HEK293 (cell line): ENCODE data around the gene IGFL1.

ENCODE experiments used
- SP2 ChIP-seq: fragments of 450-650 bp; formaldehyde crosslinking; IDR thresholded peaks from 2 replicates; pipeline ENCODE4 v1.5.1; 2016; ENCODE audit warnings: missing biosample characterization, missing genetic modification characterization
- ZNF121 ChIP-seq: fragments of 450-650 bp; formaldehyde crosslinking; IDR thresholded peaks from 2 replicates; pipeline ENCODE4 v1.5.1; 2016; ENCODE audit warnings: missing biosample characterization, missing genetic modification characterization
- ZNF558 ChIP-seq: fragments of 450-650 bp; formaldehyde crosslinking; IDR thresholded peaks from 2 replicates; pipeline ENCODE4 v1.5.1; 2016; ENCODE audit warnings: missing biosample characterization, missing genetic modification characterization
- TF ChIP-seq, protein P1 (sequence below): fragments of 450-650 bp; formaldehyde crosslinking; IDR thresholded peaks from 2 replicates; pipeline ENCODE4 v1.5.1; 2016; ENCODE audit warnings: missing biosample characterization, missing genetic modification characterization, borderline replicate concordance
- TF ChIP-seq, protein P2 (sequence below): fragments of 450-650 bp; formaldehyde crosslinking; IDR thresholded peaks from 2 replicates; pipeline ENCODE4 v1.5.1; 2016; ENCODE audit warnings: missing biosample characterization, missing genetic modification characterization
- TF ChIP-seq, protein P3 (sequence below): fragments of 450-650 bp; formaldehyde crosslinking; IDR thresholded peaks from 2 replicates; pipeline ENCODE4 v1.5.1; 2016; ENCODE audit warnings: missing biosample characterization, missing genetic modification characterization

DNA sequence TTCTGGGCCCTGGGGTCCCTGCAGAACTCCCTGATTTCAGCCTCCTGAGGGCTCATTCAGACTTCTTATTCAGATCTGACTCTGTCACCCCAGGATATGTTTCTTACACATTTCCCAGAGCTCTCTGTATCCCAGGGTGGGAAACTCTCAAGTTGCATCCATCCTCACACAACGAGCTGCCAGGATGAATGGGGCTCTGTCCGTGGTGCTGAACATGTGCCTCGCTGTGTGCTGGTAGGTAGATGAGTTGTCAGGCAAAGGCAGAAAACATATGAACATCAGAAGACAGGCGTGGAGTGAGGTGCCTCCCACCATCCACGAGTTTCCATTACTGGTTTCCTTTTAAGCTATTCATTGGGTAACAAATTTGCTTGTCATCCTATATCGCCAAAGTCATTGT, 11.4 kb upstream of the IGFL1 start:
- no peak for TF ChIP-seq SP2
- TF ChIP-seq, protein P1, sequence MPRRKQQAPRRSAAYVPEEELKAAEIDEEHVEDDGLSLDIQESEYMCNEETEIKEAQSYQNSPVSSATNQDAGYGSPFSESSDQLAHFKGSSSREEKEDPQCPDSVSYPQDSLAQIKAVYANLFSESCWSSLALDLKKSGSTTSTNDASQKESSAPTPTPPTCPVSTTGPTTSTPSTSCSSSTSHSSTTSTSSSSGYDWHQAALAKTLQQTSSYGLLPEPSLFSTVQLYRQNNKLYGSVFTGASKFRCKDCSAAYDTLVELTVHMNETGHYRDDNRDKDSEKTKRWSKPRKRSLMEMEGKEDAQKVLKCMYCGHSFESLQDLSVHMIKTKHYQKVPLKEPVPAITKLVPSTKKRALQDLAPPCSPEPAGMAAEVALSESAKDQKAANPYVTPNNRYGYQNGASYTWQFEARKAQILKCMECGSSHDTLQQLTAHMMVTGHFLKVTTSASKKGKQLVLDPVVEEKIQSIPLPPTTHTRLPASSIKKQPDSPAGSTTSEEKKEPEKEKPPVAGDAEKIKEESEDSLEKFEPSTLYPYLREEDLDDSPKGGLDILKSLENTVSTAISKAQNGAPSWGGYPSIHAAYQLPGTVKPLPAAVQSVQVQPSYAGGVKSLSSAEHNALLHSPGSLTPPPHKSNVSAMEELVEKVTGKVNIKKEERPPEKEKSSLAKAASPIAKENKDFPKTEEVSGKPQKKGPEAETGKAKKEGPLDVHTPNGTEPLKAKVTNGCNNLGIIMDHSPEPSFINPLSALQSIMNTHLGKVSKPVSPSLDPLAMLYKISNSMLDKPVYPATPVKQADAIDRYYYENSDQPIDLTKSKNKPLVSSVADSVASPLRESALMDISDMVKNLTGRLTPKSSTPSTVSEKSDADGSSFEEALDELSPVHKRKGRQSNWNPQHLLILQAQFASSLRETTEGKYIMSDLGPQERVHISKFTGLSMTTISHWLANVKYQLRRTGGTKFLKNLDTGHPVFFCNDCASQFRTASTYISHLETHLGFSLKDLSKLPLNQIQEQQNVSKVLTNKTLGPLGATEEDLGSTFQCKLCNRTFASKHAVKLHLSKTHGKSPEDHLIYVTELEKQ: no peak
- TF ChIP-seq, protein P2, sequence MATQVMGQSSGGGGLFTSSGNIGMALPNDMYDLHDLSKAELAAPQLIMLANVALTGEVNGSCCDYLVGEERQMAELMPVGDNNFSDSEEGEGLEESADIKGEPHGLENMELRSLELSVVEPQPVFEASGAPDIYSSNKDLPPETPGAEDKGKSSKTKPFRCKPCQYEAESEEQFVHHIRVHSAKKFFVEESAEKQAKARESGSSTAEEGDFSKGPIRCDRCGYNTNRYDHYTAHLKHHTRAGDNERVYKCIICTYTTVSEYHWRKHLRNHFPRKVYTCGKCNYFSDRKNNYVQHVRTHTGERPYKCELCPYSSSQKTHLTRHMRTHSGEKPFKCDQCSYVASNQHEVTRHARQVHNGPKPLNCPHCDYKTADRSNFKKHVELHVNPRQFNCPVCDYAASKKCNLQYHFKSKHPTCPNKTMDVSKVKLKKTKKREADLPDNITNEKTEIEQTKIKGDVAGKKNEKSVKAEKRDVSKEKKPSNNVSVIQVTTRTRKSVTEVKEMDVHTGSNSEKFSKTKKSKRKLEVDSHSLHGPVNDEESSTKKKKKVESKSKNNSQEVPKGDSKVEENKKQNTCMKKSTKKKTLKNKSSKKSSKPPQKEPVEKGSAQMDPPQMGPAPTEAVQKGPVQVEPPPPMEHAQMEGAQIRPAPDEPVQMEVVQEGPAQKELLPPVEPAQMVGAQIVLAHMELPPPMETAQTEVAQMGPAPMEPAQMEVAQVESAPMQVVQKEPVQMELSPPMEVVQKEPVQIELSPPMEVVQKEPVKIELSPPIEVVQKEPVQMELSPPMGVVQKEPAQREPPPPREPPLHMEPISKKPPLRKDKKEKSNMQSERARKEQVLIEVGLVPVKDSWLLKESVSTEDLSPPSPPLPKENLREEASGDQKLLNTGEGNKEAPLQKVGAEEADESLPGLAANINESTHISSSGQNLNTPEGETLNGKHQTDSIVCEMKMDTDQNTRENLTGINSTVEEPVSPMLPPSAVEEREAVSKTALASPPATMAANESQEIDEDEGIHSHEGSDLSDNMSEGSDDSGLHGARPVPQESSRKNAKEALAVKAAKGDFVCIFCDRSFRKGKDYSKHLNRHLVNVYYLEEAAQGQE (tag by site-specific recombination): peak; percentile 95
- TF ChIP-seq ZNF558: no peak
- no peak for TF ChIP-seq ZNF121 (tag by site-specific recombination)
- TF ChIP-seq, protein P3, sequence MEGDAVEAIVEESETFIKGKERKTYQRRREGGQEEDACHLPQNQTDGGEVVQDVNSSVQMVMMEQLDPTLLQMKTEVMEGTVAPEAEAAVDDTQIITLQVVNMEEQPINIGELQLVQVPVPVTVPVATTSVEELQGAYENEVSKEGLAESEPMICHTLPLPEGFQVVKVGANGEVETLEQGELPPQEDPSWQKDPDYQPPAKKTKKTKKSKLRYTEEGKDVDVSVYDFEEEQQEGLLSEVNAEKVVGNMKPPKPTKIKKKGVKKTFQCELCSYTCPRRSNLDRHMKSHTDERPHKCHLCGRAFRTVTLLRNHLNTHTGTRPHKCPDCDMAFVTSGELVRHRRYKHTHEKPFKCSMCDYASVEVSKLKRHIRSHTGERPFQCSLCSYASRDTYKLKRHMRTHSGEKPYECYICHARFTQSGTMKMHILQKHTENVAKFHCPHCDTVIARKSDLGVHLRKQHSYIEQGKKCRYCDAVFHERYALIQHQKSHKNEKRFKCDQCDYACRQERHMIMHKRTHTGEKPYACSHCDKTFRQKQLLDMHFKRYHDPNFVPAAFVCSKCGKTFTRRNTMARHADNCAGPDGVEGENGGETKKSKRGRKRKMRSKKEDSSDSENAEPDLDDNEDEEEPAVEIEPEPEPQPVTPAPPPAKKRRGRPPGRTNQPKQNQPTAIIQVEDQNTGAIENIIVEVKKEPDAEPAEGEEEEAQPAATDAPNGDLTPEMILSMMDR (tag by site-specific recombination): no peak
